Liver (tissue), 9 donors: ENCODE data around the gene ASPSCR1. TPM values are rescaled to one million over a fixed set of nuclear protein-coding genes. Genes with fewer than 3 reads are reported as not detected.

ENCODE experiments used
- DNase-seq: peaks from one replicate; pipeline ENCODE4 v3.0.0-alpha.2; 2017; ENCODE audit warnings: low spot score
- H3K27ac ChIP-seq, 2 donors: one replicate each; pipeline ENCODE4 v1.7.0; 2013; ENCODE audit warnings: inconsistent platforms in 2 of 2, low read length in 2 of 2, control low read depth in 1 of 2, low read depth in 1 of 2, mild to moderate bottlenecking in 1 of 2
- H3K27me3 ChIP-seq, 4 donors: one replicate each; pipeline versions ENCODE4 v1.6.1 to v1.7.0; 2013; ENCODE audit warnings: low read length in 3 of 4, inconsistent platforms in 1 of 4, mild to moderate bottlenecking in 1 of 4, moderate library complexity in 1 of 4; ENCODE audit not compliant: control insufficient read depth in 4 of 4, insufficient read depth in 4 of 4
- H3K36me3 ChIP-seq, 4 donors: one replicate each; pipeline versions ENCODE4 v1.6.1 to v1.7.0; 2013; ENCODE audit warnings: low read length in 3 of 4, mild to moderate bottlenecking in 3 of 4, low read depth in 1 of 4, moderate library complexity in 1 of 4; ENCODE audit not compliant: control insufficient read depth in 4 of 4, insufficient read depth in 3 of 4
- H3K4me1 ChIP-seq, 4 donors: one replicate each; pipeline versions ENCODE4 v1.6.1 to v1.7.0; 2013; ENCODE audit warnings: low read length in 3 of 4, mild to moderate bottlenecking in 3 of 4, moderate library complexity in 1 of 4; ENCODE audit not compliant: control insufficient read depth in 4 of 4, insufficient read depth in 4 of 4
- H3K4me3 ChIP-seq, 3 donors: one replicate each; pipeline versions ENCODE4 v1.6.1 to v1.7.0; 2013; ENCODE audit warnings: low read length in 3 of 3, control low read depth in 1 of 3, low read depth in 1 of 3, mild to moderate bottlenecking in 1 of 3
- H3K9ac ChIP-seq, 2 donors: one replicate each; pipeline ENCODE4 v1.7.0; 2013; ENCODE audit warnings: low read length in 2 of 2, mild to moderate bottlenecking in 2 of 2, moderate library complexity in 2 of 2, control low read depth in 1 of 2, low read depth in 1 of 2
- H3K9me3 ChIP-seq, 4 donors: one replicate each; pipeline versions ENCODE4 v1.6.1 to v1.7.0; 2013; ENCODE audit warnings: low read length in 3 of 4; ENCODE audit not compliant: control insufficient read depth in 4 of 4
- EGR1 ChIP-seq, 2 donors: IDR thresholded peaks; 2 replicates each; pipeline ENCODE4 v1.6.1; 2016 to 2018; ENCODE audit warnings: antibody characterized with exemption in 2 of 2, low read depth in 2 of 2
- FOXA1 ChIP-seq: IDR thresholded peaks from 2 replicates; pipeline ENCODE4 v1.6.1; 2016; ENCODE audit warnings: antibody characterized with exemption
- FOXA2 ChIP-seq: IDR thresholded peaks from 2 replicates; pipeline ENCODE4 v1.6.1; 2016; ENCODE audit warnings: antibody characterized with exemption
- GABPA ChIP-seq, 2 donors: IDR thresholded peaks in 1 of 2; conservative IDR thresholded peaks in 1 of 2; 2 replicates each; pipeline ENCODE4 v1.6.1; 2016; ENCODE audit warnings: antibody characterized with exemption in 2 of 2, mild to moderate bottlenecking in 1 of 2, moderate library complexity in 1 of 2
- HNF4A ChIP-seq, 2 donors: conservative IDR thresholded peaks; 2 replicates each; pipeline ENCODE4 v1.6.1; 2016; ENCODE audit warnings: antibody characterized with exemption in 2 of 2, mild to moderate bottlenecking in 2 of 2
- HNF4G ChIP-seq: IDR thresholded peaks from 2 replicates; pipeline ENCODE4 v1.6.1; 2016; ENCODE audit warnings: antibody characterized with exemption
- JUND ChIP-seq, 2 donors: IDR thresholded peaks; 2 replicates each; pipeline ENCODE4 v1.6.1; 2016; ENCODE audit warnings: antibody characterized with exemption in 2 of 2
- NR2F2 ChIP-seq: IDR thresholded peaks from 2 replicates; pipeline ENCODE4 v1.6.1; 2016; ENCODE audit warnings: antibody characterized with exemption
- RXRA ChIP-seq, 2 donors: IDR thresholded peaks; 2 replicates each; pipeline ENCODE4 v1.6.1; 2017 to 2018; ENCODE audit warnings: antibody characterized with exemption in 2 of 2, mild to moderate bottlenecking in 1 of 2
- SP1 ChIP-seq: IDR thresholded peaks from 2 replicates; pipeline ENCODE4 v1.6.1; 2018; ENCODE audit warnings: antibody characterized with exemption, mild to moderate bottlenecking
- TAF1 ChIP-seq: conservative IDR thresholded peaks from 2 replicates; pipeline ENCODE4 v1.6.1; 2016; ENCODE audit warnings: antibody characterized with exemption, mild to moderate bottlenecking
- YY1 ChIP-seq: IDR thresholded peaks from 2 replicates; pipeline ENCODE4 v1.6.1; 2016; ENCODE audit warnings: antibody characterized with exemption, mild to moderate bottlenecking
- WGBS: extraction: QIAGEN DNeasy Blood & Tissue Kit; methylation state at CpG from one replicate; pipeline ENCODE4 v1.1.7; 2013; 5-methylcytosine and 5-hydroxymethylcytosine counted together
- polyA plus RNA-seq, 2 donors: library from polyadenylated mRNA; stranded (reverse) in 1 of 2; unstranded in 1 of 2; fragments of 200-250 nt in 1 of 2; fragments of >200 nt in 1 of 2; fragmentation: Nextera tagmentation in 1 of 2; extraction: Ambion mirVana in 1 of 2; gene quantifications; one replicate each; pipeline versions ENCODE4 v1.2.1 to v1.2.3, GENCODE V29; 2013 to 2015
- total RNA-seq, 2 donors: library from RNA; depleted of rRNA; stranded (reverse); fragments of >200 nt; gene quantifications; one replicate each; pipeline ENCODE4 v1.2.3, GENCODE V29; 2014
- TF ChIP-seq, protein P1 (sequence below): IDR thresholded peaks from 2 replicates; pipeline ENCODE4 v1.6.1; 2016; ENCODE audit warnings: antibody characterized with exemption, mild to moderate bottlenecking
- TF ChIP-seq, protein P2 (sequence below): fragments of 150-350 bp; IDR thresholded peaks from 2 replicates; pipeline ENCODE4 v1.5.1; 2017; ENCODE audit warnings: improper control_type of control experiment, low read depth, low read length; ENCODE audit not compliant: missing input control
- TF ChIP-seq, protein P3 (sequence below): IDR thresholded peaks from 2 replicates; pipeline ENCODE4 v1.6.1; 2016; ENCODE audit warnings: antibody characterized with exemption
- TF ChIP-seq, protein P4 (sequence below): IDR thresholded peaks from 2 replicates; pipeline ENCODE4 v1.6.1; 2016; ENCODE audit warnings: antibody characterized with exemption
- donor health status: healthy.
- donor health status: healthy.
- donor health status: healthy.
- donor health status: healthy.
- donor health status: healthy.

ASPSCR1 gene
- total and polyA plus RNA-seq, 4 donors: 17.8 to 26.2 (median 20.4) TPM

DNA sequence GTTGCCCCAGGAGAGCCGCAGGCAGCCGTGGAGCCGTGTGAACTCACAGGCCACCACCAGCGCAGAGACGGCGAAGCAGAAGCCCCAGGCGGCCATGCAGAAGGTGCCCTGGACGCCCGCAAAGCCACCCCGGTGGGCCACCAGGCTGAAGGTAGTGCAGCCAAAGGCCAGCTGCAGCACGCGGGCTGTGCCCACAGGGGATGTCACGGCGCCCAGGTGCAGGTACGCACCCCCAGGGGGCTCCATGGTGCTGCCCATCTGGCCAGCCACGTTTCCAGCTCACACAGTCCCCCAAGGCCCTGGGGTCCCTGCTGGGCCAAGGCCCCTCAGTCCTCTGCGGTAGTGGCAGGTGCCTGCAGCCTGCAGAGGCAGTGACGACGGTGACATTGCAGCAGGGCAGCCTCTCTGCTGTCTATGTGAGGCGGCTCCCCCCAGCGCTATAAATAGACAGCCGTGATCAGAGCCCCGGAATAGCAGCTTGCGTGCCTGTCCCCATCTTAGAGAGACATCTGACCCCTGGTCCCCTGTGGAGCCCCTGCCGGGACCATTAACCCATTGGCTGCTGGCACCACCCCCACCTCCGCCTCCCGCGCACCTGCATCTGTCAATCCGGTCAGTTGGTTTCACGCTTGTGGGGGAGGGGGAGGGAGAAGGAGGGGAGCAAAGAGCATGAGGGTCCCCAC lies 35.8 kb upstream of the ASPSCR1 start:
- no peak for DNase-seq
- H3K4me3 ChIP-seq: no peak overlapping the region
- H3K27ac ChIP-seq: no peak overlapping the region
- peaks cover 3 to 9% (median 4%) of the 10 kb centered on the region in 4 donors for H3K4me1 ChIP-seq
- H3K9ac ChIP-seq: no peak overlapping the region
- 58% methylated on average over 30 of the region's 30 CpGs for WGBS
- H3K27me3 ChIP-seq: no peaks in the 10 kb centered on the region
- no peaks in the 10 kb centered on the region for H3K9me3 ChIP-seq
- no peak for TF ChIP-seq YY1
- no peak for TF ChIP-seq NR2F2
- TF ChIP-seq, protein P1, sequence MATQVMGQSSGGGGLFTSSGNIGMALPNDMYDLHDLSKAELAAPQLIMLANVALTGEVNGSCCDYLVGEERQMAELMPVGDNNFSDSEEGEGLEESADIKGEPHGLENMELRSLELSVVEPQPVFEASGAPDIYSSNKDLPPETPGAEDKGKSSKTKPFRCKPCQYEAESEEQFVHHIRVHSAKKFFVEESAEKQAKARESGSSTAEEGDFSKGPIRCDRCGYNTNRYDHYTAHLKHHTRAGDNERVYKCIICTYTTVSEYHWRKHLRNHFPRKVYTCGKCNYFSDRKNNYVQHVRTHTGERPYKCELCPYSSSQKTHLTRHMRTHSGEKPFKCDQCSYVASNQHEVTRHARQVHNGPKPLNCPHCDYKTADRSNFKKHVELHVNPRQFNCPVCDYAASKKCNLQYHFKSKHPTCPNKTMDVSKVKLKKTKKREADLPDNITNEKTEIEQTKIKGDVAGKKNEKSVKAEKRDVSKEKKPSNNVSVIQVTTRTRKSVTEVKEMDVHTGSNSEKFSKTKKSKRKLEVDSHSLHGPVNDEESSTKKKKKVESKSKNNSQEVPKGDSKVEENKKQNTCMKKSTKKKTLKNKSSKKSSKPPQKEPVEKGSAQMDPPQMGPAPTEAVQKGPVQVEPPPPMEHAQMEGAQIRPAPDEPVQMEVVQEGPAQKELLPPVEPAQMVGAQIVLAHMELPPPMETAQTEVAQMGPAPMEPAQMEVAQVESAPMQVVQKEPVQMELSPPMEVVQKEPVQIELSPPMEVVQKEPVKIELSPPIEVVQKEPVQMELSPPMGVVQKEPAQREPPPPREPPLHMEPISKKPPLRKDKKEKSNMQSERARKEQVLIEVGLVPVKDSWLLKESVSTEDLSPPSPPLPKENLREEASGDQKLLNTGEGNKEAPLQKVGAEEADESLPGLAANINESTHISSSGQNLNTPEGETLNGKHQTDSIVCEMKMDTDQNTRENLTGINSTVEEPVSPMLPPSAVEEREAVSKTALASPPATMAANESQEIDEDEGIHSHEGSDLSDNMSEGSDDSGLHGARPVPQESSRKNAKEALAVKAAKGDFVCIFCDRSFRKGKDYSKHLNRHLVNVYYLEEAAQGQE: no peak
- TF ChIP-seq JUND (IDR thresholded peaks at IDR 0.05): no peak
- TF ChIP-seq, protein P2, sequence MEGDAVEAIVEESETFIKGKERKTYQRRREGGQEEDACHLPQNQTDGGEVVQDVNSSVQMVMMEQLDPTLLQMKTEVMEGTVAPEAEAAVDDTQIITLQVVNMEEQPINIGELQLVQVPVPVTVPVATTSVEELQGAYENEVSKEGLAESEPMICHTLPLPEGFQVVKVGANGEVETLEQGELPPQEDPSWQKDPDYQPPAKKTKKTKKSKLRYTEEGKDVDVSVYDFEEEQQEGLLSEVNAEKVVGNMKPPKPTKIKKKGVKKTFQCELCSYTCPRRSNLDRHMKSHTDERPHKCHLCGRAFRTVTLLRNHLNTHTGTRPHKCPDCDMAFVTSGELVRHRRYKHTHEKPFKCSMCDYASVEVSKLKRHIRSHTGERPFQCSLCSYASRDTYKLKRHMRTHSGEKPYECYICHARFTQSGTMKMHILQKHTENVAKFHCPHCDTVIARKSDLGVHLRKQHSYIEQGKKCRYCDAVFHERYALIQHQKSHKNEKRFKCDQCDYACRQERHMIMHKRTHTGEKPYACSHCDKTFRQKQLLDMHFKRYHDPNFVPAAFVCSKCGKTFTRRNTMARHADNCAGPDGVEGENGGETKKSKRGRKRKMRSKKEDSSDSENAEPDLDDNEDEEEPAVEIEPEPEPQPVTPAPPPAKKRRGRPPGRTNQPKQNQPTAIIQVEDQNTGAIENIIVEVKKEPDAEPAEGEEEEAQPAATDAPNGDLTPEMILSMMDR: no peak
- TF ChIP-seq EGR1 (IDR thresholded peaks at IDR 0.05; ENCODE audit: low read depth in 2 of 2): no peak
- no peak for TF ChIP-seq RXRA (IDR thresholded peaks at IDR 0.05)
- TF ChIP-seq, protein P3, sequence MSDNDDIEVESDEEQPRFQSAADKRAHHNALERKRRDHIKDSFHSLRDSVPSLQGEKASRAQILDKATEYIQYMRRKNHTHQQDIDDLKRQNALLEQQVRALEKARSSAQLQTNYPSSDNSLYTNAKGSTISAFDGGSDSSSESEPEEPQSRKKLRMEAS: no peak
- no peak for TF ChIP-seq GABPA (IDR thresholded peaks at IDR 0.05 in 1 of 2, conservative IDR thresholded peaks at IDR 0.05 in 1 of 2)
- TF ChIP-seq, protein P4, sequence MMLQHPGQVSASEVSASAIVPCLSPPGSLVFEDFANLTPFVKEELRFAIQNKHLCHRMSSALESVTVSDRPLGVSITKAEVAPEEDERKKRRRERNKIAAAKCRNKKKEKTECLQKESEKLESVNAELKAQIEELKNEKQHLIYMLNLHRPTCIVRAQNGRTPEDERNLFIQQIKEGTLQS: no peak
- H3K36me3 ChIP-seq: no peaks in the 10 kb centered on the region

DNA sequence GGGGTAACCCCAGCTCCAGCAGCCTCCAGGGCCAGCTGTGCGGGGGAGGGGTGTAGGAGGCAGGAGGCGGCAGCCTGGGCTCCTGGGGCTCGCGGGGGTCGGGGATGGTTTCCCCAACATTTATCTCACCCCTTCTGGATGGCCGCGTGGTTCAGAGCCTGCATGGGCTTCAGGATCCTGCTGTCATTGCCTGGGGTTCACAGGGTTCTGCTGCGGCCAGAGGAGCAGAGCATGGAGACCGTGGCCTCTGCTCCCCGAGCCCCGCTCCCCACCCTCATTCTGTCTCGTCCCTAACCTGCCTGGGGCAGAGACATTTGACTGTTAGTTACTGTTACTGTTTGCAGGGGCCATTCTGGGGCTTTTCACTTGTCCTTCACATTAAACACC lies 35.3 kb upstream of the ASPSCR1 start:
- Histone ChIP-seq H3K9me3 (no peaks in the 10 kb centered on the region), H3K4me3 (no peak overlapping the region), H3K4me1 (peaks cover 0 to 3% (median 0%) of the 10 kb centered on the region in 4 donors), H3K36me3 (no peaks in the 10 kb centered on the region), H3K27me3 (no peaks in the 10 kb centered on the region), H3K9ac (no peak overlapping the region), H3K27ac (no peak overlapping the region)
- TF ChIP-seq HNF4G (no peak), HNF4A (conservative IDR thresholded peaks at IDR 0.05) (no peak), NR2F2 (no peak), FOXA1 (no peak), FOXA2 (no peak), SP1 (no peak), TAF1 (no peak)
- TF ChIP-seq, protein P4: no peak
- no peak for DNase-seq
- WGBS: 59% methylated on average over 12 of the region's 12 CpGs
